ENCODE results near the gene ABCB6.

DNA sequence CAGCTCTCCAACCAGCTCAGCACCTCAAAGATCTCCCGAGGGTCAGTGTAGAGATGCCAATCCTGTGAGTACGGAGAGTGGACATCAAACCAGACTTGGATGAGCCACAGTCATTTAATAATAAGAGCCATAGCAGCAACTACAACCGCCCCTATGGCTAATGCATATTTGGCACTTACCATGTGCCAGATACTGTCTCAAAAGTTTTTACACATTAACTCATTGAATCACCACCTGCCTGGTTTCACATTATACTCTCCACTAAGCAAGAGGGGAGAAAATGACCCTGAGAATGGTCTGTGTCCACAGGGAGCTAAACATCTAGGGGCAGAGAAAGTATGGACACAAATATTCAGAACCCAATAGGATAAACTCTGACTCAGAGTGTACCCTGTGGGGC lies 44.6 kb downstream of the ABCB6 start:
- TF ChIP-seq, protein P1, sequence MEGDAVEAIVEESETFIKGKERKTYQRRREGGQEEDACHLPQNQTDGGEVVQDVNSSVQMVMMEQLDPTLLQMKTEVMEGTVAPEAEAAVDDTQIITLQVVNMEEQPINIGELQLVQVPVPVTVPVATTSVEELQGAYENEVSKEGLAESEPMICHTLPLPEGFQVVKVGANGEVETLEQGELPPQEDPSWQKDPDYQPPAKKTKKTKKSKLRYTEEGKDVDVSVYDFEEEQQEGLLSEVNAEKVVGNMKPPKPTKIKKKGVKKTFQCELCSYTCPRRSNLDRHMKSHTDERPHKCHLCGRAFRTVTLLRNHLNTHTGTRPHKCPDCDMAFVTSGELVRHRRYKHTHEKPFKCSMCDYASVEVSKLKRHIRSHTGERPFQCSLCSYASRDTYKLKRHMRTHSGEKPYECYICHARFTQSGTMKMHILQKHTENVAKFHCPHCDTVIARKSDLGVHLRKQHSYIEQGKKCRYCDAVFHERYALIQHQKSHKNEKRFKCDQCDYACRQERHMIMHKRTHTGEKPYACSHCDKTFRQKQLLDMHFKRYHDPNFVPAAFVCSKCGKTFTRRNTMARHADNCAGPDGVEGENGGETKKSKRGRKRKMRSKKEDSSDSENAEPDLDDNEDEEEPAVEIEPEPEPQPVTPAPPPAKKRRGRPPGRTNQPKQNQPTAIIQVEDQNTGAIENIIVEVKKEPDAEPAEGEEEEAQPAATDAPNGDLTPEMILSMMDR (conservative IDR thresholded peaks at IDR 0.05) = no peak
- no peak for TF ChIP-seq ZFX (IDR thresholded peaks at IDR 0.05)
